OCI-M1 (cell line): ENCODE measurements around the gene SEC22A.
A peak's percentile ranks its signal among the peaks of the same experiment; 100 is the strongest.

Source experiments
- DNase-seq: peaks from one replicate; lab custom pipeline; 2025; lab: John Stamatoyannopoulos, UW

Gene SEC22A

DNA sequence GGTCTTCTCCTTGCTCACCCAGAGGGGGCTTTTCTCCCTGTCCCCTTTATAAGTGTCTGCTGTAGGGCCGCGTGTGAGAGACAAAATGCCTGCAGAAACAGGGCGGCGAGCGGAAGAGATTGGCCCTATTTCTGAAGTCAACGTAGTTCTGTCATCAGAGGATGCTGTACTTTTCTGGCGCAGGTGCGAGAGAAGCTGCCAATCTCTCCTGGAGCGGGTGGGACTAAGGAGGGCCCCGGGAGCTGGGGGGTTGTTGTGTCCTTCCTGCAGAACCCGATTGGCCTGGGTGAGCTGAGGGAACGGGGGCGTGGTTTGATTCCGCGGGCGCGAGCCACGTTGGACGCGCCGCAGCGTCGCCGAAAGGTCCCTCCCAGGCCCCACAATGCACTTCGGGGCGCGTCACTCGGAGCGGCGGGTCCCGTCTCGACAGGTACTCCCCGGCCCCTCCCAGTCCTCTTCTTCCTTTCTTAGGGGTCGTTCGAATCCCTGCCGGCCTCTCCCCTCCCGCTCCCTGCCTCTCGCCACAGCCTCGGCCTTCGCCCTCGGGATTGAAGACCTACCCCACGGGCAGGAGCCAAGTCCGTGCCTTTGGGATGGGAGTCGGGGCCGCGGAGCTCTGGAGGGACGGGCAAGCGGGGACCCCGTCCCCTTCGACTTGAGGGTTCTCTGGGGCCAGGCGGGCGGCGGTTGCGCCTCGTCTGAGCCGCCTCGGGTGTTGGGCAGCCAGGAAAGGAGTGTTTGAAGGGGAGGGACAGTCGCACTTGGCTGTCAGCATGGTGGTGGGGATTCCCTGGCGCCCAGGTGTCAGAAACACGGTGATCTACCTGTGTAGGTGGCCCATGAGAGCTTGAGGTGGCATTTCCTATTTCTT lies at the start of gene SEC22A:
Gene SEC22A (plus strand): TSS at position 387 of the 871 bp plus-strand sequence. CDS start 7,275 bp downstream, outside the sequence.
- peak; percentile 96 for DNase-seq

- no peak for DNase-seq
These were observed 49.1 kb upstream of the SEC22A start for GRCh38 chr3:123152687-123153086.

DNA sequence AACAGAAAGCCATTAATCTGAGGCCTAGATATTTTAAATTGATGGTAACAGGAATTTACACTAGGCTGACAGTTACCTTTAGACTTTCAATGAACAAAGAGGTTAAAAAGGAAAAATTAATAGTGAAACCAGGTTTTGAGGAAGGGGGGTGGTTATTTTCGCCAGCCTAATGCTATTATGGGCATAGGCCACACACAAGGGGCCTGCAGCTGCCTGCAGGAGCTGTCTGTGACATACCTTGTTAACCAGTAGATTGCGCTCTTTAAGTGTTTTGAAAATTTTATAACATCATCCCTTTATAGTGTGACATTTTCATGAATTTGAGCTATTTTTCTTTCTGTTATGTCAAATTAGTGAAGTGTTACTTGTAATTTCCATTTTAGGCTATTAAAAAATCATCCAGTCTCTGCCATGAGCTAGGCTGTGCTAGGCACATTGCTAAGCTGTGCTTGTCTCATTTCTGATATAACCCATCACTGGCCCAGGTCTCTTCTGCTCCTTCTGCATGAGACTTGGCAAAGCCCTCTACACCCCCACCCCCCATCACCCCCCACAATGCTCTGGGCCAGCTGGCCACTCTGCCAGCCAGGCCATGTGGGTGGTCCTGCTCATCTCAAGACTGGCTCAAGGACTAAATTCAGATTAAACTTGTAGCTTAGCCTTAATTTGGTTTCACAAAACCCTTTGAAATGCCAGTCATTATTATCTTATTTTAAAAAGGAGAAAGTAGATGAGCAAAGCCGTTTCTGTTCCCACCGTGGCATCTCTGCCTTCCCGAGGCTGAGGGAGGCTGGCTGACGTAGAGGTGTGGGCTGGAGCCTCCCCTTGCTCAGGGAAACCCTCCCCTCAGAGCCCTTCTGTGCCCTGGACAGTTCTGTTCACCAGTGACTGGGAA lies 48.4 kb upstream of the SEC22A start:
- DNase-seq = no peak

- DNase-seq = no peak
These were observed 47.4 kb upstream of the SEC22A start for GRCh38 chr3:123154020-123154985.

DNA sequence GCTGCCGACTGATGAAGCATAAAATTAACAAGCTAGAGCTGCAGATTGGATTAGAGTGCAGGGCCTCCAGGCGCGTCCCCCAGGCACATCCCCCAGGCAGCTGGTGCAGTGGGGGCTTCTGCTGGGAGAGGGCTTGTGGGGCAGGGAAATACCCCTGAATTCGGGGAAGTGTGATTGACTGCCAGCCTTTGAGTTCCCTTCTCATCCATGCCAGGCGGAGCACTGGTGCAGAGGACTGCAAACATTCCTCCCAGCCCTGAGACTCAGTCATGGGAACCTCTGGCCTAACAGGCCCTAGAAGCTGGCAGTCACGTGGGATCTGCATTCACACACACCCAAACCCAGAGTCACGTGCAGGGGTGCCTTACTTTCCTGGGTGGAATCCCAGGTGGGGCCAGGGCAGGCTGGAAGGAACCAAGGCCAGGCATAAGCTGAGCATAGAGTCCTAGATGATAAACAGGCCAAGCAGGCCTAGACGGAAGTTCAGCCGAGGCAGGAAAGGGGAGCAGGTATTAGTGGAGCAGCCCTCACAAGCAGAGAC lies 46.2 kb upstream of the SEC22A start:
- no peak for DNase-seq

GRCh38 chr3:123156276-123156995 lies 45.3 kb upstream of the SEC22A start:
- no peak for DNase-seq

DNA sequence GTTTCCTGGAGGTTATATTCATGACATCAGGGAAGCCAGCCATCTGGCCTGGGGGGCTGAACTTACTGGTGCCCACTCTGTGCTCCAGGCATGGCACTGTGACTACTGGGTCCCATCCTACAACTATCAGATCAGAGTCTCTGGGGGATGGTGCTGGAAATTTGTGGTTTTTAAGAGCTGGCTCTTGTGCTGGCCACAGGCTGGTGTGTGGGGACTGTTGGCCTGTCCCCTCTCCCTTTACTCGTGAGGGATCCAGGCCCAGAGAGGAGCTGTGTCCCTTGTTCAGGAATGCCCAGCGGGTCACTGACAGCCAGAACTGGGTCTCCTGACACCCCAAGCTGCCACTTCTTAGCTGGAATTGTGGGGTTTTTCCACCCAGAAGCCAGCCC lies 44.5 kb upstream of the SEC22A start:
- no peak for DNase-seq

DNA sequence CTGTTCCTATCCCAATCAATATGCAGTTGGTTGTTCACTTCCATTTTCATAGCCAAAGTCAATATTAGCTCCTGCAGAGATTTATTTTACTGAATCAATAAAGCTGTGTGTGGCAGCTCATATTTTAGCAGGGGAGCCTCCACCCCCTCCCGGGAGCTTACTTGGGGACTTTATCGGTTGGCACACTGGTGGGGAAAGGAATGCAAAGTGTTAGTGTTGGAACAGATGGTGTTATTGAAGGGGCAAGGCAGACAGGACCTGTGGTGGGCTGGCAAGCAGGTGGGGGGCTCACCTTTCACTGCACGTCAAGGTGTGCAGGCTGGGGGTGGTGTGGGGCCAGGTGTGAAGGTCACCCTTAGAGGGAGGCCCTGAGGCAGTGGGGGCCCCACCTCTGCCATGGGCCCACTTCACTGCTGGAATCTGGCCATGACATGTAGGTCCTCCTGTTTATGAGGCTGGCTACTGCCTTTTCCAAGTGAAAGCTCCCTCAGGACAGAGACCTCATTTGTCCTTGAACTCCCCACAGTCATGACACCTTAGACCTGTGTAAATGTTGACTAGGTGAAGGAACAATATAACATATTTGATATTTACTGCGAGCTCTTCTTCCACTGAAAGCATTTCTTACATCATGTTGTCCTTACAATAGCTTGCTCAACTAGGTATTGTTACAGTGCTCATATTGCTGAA lies 44.0 kb upstream of the SEC22A start:
- DNase-seq = no peak

DNA sequence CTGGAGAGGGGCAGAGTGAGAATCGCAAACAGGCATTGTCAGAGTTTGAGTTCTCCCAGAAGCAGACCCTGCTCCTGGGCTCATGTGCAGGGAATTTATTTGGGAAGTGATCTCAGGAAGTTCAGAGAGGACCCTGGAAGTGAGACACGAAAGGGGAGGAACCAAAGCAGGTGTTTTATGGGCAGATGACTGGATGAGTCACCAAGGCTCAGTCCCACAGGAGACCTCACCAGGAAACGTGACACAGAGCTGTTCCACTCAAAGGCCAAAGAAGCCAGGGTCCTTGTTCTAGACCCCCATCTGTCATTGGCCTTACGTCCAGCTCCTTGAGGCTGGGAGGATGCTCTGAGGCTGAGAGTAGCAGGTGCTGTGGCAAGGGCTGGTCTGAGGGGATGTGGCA lies 43.4 kb upstream of the SEC22A start:
- DNase-seq = no peak

GRCh38 chr3:123158899-123159390 lies 42.8 kb upstream of the SEC22A start:
- DNase-seq = no peak

- no peak for DNase-seq
These were observed 41.7 kb upstream of the SEC22A start for GRCh38 chr3:123159926-123160635.

GRCh38 chr3:123161167-123161566 lies 40.6 kb upstream of the SEC22A start:
- DNase-seq = no peak

GRCh38 chr3:123163141-123163540 lies 38.6 kb upstream of the SEC22A start:
- no peak for DNase-seq

- no peak for DNase-seq
These were observed 36.6 kb upstream of the SEC22A start for GRCh38 chr3:123165163-123165562.

- DNase-seq = no peak
These were observed 34.1 kb upstream of the SEC22A start for GRCh38 chr3:123167686-123168085.

GRCh38 chr3:123168122-123168521 lies 33.6 kb upstream of the SEC22A start:
- DNase-seq = no peak

DNA sequence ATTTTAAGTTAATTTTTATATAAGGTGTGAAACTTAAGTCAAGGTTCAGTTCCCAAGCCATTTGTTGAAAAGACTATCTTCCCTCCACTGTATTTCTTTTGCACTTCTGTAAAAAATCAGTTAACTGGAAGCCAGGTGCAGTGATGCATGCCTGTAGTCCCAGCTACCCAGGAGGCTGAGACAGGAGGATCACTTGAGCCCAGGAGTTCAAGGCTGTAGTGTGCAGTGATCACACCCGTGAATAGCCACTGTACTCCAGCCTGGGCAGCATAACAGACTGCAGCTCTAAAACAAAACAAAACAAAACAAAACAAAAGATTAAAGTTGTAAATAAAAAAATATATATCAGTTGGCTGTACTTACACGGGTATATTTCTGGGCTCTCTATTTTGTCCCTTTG lies 33.1 kb upstream of the SEC22A start:
- DNase-seq = no peak

DNA sequence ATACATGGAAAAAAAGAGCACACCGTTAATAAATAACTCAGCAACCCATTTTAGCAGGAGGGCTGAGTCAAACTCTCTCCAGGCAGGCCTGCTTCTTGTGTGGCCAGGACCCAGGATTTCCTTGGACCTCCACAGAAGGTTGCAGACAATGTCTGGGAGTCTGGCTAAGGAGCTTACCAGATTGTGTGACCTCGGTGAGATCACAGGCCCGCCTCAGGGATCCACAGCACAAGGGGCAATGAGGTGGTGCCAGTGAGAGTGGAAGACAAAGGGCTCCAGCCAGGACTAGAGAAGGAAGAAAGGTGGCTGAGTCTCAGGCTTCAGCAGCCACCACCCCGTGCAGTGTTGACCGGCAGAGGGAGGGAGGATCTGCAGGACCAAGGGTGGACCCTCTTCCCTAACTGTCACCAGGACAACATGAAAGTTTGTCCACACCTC lies 32.2 kb upstream of the SEC22A start:
- no peak for DNase-seq

- DNase-seq = no peak
These were observed 31.8 kb upstream of the SEC22A start for GRCh38 chr3:123169930-123170329.
